Activated T-cell treated with anti-CD3 and anti-CD28 coated beads, Interleukin-2, amount 50 U/mL, for 48 hours (primary cell): ENCODE measurements around the gene OLFM4.

ENCODE experiments used
- DNase-seq, 2 experiments: peaks; one replicate each; pipeline ENCODE4 v3.0.0-alpha.2; 2020

The OLFM4 gene

DNA sequence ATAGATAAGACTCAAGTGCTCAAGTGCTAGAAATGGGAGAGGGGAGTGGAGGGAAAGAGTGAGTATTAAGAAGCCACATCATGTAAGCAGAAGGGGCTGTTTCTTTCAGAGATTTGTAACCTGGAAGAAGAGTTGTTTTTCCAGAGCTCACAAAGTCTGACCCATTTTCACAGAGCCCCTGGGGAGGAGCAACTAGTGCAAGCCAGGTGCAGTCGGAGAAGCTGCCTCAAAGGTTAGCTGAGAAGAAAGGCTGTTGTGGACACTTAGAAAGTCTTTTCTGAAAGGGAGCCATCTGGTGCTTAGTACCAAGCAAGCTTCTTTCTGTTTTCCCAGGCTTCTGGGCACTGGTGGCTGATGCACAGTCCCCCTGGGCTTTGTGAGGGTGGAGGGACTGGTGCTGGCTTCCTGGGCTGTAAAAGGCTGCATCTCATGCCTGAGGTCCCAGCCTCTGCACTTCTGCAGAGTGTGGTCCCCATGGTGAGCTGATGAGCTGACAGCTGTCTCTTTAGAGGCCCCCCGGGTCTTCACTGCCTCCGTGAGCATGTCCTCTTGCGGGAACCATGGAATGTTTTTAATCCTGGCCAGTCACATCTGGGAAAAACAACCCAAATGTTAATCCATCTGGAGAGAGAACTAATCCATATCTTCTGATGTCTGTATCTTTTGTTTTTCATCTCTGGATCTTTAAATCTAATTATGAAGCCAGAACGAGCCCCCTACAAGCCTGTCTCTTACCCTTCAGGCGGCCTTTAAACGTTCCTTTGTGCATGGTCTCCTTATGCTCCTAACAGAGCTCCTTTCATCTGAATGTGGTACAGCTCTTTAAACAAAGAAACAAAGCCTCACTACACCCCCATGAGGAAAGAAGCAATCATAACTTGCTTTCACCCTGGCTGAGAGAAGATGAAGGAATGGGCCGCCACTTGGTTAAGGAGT is 40.2 kb downstream of the OLFM4 start:
- no peak for DNase-seq

DNA sequence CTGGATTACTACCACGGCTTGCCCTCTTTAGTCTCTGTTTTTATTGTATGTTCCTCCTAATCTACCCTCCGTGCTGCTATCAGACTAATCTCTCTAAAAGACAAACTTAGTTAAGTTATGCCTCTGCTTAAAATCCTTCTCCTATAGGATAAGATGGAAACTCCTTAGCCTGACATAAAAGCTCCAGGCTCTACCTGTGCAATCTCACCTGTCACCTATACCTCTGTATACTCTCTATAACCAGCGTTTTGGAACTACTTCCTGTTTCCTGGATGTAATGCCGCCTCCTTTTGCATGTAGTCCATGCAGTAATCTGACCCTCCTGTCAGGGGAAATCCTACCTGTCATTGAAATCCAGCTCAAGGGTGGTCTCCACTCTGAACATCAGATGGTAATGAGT is 41.2 kb downstream of the OLFM4 start:
- no peak for DNase-seq

DNA sequence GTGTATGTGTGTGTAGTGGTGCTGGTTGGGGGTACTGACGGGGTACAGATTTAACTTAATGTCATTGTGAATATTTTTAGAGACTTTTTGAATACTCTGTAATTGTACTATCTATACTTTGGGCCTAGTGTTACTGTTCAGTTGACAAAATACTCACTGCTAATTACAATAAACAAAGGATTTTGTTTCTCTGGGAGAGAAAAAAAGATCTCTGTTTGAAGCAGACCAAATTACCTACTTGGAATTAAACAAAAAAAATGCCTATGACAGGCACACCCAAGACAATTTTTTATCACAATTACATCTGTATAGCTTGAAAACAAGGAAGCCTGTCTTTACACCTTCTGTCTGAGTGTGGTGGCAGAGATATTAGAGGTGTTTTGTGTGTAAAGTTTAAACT is 45.1 kb downstream of the OLFM4 start:
- DNase-seq, result no peak

DNA sequence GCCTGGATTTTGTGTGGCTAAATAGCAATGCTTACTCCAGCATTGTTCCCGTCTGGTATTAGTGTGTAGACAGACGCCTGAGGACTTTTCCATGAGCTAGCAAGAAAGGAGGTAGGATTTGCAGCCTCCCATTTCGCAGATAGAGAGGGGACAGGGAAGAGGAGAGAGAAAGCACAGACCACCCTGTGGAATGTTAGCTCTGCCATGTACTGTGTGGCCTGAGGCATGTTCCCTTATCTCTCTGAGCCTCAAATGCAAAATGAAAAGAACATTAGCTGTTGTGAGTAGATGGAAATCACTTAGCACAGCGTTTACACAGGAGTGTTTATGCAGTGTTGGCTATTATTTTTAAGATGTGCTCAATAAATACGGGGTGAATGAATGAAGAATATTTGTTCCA is 45.5 kb downstream of the OLFM4 start:
- no peak for DNase-seq

DNA sequence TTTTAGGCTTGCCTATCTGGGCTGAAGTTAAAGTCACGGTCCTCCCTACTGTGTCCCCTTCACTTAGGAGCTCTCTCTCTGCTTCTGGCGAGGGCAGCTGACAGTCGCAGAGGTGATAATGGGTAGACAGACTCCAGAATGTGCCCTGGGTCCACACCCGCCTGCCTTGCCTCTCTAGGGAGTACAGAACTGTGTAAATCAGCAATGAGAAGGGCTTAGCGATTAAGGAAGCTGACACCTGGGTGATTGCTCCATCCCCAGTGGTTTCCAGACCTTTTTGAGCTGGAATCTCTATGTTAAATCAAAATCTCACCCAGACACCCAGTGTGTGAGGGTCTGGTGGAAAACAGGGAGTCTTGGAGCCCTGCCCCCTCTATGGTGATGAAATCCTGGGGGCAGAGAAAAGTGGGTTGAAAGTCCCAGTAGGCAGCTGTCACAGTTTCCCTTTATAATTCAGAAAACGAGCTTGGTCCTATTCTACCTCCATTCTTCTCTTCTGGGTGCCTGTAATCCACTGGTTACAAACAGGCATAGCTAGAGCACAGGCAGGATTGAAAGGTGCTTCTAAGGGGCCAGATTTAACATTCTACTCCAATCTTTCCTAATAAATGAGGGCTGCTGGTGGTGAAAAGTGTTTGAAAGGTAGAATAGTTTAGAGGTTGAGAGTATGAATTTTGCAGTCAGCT is 46.9 kb downstream of the OLFM4 start:
- no peak for DNase-seq

DNA sequence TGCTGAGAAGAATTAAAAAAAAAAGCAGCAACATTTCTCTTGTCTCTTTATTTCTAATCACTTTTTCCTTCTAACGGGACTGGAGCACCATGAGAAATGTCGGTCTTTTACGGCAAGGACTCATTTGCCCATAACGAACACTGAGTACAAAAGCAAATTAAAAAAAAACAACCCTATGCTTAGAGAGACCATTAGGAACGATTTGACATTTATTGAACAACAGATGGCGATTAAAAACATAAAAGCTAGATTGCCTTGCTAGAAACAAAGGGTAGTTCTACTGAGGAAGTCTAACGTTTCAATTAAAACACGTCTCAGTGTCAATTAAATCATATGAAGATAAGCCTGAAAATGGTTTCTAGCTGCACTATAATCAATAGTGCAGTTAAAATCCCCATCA is 51.1 kb downstream of the OLFM4 start:
- no peak for DNase-seq

DNA sequence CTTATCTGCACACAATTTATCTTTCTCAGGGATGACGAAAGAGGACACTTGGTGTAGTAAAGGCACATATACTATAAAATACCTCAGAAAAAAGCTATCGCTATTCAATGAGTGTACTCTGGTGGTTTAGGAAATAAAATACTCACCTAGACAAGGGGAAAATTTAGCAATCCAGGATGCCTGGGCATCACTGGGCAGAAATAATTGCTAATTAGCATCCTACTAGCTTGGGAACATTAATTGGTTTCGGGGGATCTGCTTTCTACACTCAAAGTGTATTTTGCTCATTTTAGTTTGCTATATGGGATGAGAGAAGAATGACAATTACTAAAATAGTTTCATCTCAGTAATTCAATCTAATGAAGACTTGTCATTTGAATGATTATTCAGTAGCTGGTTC is 60.3 kb downstream of the OLFM4 start:
- DNase-seq, result no peak

DNA sequence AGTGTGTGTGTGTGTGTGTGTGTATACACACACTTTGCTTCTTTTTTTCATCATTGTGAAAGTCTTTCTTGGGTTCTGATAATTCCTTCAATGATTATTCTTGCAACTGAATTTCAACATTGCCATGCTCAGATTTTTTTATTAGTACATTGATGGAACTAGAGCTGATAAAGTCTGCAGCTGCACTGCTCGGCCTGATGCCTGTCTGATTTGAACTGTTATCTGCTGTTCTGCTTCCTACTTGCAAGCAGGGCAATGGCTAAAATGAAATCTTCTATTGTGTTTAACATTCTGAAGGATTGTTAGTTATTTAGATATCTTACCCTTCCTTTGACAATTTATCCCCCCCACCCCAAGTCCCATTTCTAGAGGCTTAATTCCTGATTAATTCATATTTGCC is 61.3 kb downstream of the OLFM4 start:
- no peak for DNase-seq

DNA sequence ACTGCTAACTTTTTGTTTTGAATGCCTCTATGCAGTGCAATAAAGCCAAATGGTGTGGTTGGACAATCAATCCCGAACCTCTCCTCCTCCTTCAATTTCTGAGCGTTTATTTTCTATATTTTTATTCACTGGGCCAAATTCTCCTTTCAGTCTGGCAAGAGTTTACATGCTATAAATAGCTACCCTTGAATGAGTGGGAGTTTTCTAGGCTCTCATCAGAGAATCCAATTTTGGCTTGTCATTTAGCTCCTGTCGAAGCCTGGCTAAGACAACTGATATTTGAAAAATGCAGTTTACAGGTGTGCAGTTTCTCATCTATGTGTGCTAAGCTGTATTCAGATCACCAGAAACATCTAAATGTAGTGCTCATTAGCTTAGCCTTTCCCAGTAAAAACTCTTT is 61.8 kb downstream of the OLFM4 start:
- DNase-seq, result no peak

DNA sequence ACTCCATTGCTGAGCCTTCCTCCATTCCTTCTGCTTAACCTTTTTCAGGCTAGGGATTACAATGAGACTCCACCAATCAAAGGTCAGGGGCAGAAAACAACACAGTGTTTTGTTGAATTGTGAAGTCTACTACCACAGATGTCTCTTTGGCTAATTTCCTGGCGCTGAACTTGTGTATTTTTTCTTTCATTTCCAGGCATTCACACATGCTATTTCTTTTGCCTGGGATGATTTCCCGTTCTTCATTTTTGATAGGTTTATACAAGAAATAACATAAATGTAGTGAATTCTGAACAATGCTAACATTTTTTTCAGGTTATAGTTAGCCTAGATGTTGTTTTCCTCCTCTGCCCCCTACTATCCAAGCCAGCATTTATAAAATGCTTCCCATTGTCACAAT is 64.3 kb downstream of the OLFM4 start:
- DNase-seq, result no peak

DNA sequence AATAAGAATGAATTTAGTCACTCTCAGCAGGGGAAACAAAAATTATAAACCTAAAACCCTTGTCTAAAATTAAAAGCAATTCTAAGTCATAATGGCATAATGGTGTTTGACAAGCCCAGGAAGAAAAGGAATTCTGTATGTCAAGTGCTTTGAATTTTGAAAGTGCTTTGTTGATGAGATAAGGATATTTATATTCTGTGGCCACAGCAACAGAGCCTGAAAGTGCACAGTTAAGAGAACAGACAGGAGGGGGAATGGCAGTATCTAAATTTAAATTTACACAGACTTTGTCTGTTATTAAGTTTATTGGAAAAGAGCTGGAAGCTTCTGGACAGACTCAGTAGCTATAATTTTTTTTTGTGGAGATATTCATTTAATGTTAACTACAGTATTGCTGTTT is 69.8 kb downstream of the OLFM4 start:
- DNase-seq, result no peak

DNA sequence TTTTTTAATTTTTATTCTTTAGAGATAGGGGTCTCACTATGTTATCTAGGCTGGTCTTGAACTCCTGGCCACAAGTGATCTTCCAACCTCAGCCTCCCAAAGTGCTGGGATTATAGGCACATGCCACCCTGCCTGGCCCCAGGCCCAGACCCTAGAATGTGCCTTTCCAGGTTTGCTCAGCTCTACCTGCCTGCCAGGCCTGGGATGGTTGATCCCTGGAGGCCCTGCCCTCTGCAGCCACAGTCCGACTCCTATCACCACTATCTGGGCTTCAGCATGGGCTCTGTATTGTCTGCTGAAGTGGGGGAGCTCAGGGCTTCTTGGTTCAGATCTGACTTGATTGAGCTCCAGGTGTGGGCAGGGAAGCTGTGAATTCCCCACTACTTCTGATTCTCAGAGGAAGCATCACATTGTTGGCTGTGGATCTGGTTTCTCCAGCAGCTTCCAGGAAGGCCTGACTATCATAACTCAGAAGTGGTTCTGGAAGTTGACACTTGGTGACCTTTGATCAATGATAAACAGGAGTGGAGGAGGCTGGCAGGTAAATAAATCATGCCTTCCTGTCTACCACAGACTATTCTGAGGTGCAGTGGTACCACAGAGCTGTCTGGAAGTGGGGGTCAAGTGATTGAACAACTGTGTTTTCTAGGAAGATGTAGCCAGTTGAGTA is 71.9 kb downstream of the OLFM4 start:
- no peak for DNase-seq
